Mammary epithelial cell (primary cell): ENCODE data around the gene ESRRG.

Experiments
- CTCF ChIP-seq, 2 donors: IDR thresholded peaks in 1 of 2; conservative IDR thresholded peaks in 1 of 2; 2 replicates each; pipeline ENCODE4 v1.5.1; 2011 to 2012; ENCODE audit warnings: inconsistent platforms in 2 of 2, low read length in 2 of 2, mild to moderate bottlenecking in 2 of 2, control low read depth in 1 of 2, low read depth in 1 of 2; ENCODE audit not compliant: insufficient read depth in 1 of 2; ENCODE audit errors: extremely low read depth in 1 of 2
- EZH2 ChIP-seq: IDR thresholded peaks from 2 replicates; pipeline ENCODE4 v1.6.1; 2012; ENCODE audit warnings: low read length, inconsistent platforms, borderline replicate concordance

- TF ChIP-seq CTCF (conservative IDR thresholded peaks at IDR 0.05 in 1 of 2, IDR thresholded peaks at IDR 0.05 in 1 of 2; ENCODE audit: extremely low read depth in 1 of 2, insufficient read depth in 1 of 2, low read depth in 1 of 2, low read length in 2 of 2) (no peak), EZH2 (no peak)
Measured at GRCh38 chr1:216462066-216462775, 261.0 kb downstream of the ESRRG start.
